Posterior vena cava (tissue), 2 donors: ENCODE data around the gene NKD1. TPM values are rescaled to one million over a fixed set of nuclear protein-coding genes. Genes with fewer than 3 reads are reported as not detected.
"Not testable (repeated sequence)": the region's sequence is repeated elsewhere in the genome, so short reads cannot be mapped to it uniquely, and the experiment has no call there.

ENCODE experiments used
- DNase-seq: peaks from one replicate; pipeline ENCODE4 v3.0.0-alpha.2; 2020; ENCODE audit warnings: low spot score
- intact Hi-C, 2 donors: fragments of 100-400 bp; cut with DNase I; formaldehyde crosslinking; loops; one replicate each; pipeline versions ENCODE4 v1.14.1 to v1.14.2; 2022 to 2023
- total RNA-seq, 2 donors: library from RNA; stranded (reverse); fragmentation: NEBNext Ultra II Directional; extraction: Animal tissue kit (Norgen Biotek cat#: 25700); gene quantifications; one replicate each; pipeline ENCODE4 v1.2.1, GENCODE V29; 2021
- donor health status: DM: yes; HTN: yes; CAD: no.
- donor health status: DM: yes; HTN: yes; CAD: no.

Gene NKD1
- total RNA-seq, 2 donors from 2014 or later: 25.7 to 67.6 TPM

DNA sequence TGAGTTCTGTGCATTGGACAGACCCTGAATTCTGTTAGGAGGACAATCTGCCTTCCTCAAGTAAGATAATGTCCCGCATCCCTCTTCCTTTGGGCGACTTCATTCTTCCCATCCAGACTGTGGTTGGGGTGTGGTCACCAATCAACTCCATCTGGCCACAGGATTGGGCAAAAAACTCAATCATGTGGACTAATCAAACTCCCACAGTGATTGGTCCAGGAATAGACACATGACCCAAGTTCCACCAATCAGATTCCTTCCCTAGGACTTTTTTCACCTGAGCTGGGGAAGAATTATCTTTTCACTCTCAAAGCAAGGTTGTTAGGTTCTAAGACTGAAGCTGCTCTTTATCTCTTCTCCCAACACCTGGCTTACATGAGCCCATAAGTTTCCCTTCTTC lies 13.2 kb upstream of the NKD1 start:
- DNase-seq: no peak
- intact Hi-C loops: no loop called here

DNA sequence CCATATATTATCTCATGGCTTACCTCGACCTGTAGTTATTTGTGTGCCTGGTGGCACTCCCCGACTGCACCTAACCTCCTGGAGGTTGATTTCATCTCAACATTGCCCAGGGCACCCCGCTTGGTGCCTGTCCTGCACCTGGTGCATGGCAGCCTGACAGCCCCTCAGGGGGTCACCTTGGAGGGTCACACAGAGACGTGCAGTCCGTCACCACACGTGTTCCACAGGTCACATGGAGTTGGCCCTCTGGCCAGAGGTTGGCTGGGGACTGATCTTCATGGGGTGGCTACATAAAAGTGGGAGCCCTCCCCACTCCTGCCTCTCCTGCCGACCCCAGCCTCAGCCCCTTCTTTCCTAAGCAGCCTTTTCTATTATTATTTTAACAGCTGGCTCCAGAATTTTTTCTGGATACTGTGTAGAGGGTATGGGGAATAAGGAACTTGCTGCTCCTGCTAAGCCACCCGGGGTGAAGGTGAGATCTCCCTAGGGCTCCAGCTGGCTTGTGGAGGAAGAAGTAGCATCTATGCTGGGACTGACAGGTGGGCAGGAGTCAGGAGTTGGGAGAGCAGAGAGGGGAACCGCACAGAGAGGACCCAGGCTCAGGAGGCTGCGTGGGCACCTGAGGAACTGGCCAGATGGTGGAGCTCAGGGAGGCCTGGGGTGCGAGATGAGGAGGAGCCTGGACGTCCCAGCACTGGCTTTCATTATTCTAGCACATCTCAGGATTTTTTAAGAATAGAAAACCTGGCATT lies 12.5 kb upstream of the NKD1 start:
- no peak for DNase-seq
- intact Hi-C loops: no loop called here

DNA sequence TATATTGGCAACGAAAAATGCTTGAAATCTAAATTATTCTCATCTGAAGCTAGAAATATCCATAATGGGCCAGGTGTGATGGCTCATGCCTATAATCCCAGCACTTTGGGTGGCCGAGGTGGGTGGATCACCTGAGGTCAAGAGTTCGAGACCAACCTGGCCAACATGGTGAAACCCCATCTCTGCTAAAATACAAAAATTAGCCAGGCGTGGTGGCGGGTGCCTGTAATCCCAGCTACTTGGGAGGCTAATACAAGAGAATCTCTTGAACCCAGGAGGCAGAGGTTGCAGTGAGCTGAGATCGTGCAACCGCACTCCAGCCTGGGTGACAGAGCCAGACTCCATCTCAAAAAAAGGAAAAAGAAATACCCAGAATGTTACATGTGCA lies 11.9 kb upstream of the NKD1 start:
- DNase-seq, intact Hi-C loops: not testable (repeated sequence)

DNA sequence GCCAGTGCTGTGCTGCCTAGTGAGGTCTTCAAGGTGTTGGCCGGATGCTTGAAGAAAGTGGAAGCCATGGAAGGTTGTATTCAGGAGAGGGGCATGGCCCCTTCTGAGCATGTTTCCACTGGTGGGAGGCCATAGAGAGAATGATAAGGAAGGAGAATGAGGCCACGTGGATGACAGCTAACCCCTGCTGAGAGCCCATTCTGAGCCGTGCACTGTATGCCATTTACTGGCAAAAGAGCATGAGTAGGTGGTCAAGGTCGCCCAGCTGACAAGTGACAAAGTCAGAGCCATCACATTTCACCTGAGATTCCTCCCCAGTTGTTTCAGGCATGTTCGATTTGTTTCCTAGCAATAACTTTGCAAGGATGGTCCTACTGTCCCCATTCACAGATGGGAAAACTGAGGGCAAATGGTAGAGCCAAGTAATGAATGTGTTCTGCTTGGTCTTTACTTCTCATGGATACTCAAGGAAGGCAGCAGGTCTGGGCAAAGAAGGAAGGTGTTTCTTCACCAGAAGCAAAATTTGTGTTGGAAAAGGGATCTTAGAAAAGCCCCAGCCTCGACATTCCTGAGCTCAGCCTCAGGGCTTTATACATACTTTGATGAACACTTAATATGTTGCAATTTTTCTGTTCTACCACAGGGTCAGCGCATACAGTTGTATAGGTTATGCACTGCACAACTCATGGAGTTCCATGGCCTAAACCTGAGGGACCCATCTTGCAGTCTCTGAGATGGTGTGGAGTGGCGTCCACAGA lies 10.5 kb upstream of the NKD1 start:
- intact Hi-C loops: no loop called here
- no peak for DNase-seq

DNA sequence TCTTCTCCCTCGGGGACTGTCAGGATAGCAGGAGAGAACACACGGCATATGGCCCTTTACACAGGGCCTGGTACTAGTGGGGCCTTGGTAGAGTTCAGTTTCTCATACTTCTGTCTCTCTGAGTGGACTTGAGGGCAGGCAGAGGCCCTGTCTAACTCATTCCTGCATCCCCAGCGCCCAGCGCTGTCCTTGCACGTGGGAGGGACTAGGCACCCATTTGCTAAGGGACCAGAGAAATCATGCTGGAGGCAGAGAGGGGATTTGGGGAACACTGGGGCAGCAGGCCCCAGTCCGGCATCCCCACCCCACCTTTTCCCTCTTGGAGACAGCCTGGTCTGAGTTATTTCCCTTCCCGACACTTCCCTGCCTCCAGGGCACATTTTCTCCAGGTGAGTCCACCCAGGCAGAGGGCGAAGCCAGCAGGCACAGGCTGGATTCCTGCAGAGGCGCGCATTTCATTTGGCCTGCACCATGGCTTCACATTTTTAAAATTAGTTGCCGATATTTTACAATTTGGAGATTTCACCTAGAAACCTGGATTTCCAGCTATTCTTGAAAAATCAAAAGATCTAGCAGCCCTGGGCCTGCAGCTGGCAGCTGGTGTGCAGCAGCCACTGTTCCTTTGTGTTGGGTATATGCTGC lies 9.7 kb upstream of the NKD1 start:
- intact Hi-C loops: no loop called here
- DNase-seq: no peak

DNA sequence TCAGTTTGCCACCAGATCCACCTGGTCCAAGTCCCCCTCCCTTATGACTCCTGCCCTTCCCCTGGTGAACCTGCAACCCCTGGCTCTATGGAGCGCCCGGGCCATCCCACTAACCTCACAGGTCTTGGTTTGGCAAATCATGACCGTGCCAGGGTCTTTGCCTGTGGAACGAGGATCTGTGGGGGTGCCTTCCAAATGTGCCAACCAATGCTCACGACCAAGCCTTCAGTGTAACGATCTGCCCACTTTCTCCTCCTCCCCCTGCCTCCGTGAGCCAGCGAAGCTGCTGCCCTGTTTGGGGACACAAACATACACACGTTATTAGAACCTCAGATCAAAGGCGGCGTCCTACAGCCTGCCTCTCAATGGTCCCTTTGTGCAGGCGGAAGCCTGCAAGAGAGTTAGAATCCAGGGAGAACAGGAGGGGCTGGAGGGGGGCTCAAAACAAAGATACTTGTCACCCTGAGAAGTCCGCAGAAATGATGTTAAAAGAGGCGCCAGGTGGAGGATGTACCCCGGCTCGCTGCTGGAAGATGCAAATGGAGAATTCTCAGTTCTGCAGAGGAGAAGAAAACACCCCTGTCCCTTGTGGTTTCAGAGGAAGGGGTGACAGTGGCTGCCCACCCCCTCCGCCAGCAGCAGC lies 9.0 kb upstream of the NKD1 start:
- intact Hi-C loops: no loop called here
- DNase-seq: no peak

DNA sequence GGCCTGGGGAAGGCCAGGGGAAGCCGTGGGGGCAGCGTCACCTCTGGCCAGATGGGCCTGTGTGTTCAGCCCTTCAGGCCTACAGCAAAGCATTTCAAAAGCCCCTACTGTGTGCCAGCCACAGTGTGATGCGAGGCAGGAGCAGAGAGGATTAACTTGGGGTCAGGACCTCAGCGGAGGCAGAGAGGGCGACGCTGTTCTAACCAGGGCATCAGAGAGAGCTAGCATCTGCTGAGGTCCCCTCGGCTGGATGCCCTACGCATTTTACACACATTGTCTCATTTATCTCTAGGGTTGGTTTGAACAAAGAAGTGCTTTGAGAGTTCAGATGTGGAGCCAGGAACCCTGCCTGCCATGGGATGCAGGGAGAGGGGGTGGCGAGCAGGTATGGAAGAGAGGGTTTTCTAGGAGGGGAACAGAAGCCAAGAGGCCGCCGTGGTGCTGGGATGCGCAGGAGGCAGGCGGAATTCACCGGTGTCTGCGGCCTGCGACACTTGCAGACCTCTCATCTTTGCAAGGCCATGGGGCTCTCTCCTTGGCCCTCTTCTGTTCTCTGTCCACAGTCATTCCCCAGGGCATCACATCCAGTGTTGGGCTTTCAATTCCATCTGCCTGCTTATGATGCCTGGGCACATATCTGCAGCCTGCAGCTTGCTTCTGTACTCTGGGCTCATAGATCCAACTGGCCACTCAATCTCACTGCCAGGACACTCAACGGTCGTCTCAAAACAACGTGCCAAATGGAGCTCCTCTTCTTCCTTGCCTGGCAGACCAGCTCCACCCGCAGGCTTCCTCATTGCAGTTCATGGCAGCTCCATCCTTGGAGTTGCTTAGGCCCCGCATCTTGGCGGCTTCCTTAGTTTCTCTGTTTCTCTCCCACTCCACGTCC lies 8.1 kb upstream of the NKD1 start:
- intact Hi-C loops: no loop called here
- no peak for DNase-seq

DNA sequence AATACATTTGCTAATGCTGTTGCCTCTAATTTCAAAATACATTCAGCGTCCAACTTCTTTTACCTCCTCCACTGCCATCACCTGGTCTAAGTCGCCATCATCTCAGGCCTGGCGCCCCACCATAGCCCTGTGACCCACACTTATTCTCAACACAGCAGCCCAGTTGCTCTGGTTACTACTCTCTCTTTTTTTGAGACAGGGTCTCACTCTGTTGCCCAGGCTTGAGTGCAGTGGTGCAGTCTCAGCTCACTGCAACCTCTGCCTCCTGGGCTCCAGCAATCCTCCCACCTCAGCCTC lies 7.5 kb upstream of the NKD1 start:
- intact Hi-C loops: no loop called here
- no peak for DNase-seq

DNA sequence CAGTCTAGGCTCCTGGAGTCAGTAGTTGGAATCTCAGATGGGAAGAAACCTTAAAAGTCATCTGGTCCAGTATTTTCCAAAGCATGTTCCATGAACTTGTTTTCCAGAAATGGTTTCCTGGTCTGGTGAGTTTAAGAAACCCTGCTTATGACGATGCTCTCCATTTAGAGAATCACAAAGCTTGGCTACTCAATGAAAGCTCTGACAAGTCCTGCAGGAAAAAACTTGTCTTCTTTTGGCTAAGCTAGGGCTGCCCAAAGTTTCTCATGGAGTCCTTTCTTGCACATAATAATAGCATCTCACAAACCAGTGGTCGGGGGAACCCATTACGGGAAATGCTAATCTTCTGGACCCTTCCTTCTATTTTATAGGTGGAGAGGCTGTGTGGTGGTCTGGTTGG lies 5.5 kb upstream of the NKD1 start:
- intact Hi-C loops: no loop called here
- DNase-seq: no peak

DNA sequence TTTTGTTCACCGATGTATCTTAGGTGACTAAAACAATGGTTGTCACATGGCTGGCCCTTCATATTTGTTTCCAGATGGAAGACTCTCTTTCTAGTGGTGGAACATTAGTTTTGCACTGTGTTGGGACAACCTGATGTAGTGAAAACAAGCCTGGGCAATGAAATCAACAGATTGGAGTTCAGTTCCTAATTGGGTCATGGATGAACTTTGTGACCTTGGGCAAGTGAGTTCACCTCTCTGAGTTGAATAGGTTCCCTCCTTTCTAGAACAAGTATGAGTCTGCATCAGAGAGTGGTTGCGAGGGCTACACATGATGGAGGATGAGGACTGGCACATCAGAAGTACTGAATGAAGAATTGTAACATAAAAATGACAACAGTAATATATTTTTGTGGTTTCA lies 2.1 kb upstream of the NKD1 start:
- intact Hi-C loops: no loop called here
- no peak for DNase-seq

DNA sequence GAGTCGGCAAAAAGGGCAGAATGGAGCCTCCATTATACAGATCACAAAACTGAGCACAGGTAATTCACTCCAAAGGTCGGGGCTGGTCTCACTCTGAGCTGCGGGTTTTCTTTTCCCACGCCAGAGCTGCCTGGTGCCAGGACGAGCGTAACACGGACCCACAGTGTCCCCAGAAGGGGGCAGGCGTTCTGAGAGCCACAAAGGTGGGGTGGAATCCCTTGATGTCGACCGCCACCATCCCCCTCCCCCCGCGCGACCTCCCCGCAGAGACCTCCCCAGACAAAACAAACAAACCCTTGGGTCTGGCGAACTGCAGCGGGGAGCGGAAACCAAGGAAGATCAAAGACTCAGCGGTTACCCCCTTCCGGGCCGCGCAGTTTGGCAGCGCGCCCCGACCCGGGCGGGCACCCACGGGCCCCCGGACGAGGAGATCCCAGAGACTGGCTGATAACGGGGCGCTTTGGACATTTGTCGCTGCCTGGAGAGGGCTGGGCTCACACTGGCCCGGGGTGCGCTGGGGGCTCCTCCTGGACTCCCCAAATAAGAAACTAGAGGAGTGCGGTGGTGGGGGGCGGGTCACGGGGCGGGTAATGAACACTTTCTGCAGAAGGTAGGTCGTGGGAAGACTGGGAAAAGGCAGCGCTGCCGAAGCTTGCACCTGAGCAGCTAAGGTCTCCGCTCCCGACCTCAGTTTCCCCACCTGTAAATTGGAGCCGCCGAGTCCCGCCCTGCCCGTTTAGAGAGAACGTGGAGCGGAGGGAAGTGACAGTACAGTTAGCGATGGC lies 664 bp upstream of the NKD1 start:
- intact Hi-C loops: no loop called here
- DNase-seq: no peak

DNA sequence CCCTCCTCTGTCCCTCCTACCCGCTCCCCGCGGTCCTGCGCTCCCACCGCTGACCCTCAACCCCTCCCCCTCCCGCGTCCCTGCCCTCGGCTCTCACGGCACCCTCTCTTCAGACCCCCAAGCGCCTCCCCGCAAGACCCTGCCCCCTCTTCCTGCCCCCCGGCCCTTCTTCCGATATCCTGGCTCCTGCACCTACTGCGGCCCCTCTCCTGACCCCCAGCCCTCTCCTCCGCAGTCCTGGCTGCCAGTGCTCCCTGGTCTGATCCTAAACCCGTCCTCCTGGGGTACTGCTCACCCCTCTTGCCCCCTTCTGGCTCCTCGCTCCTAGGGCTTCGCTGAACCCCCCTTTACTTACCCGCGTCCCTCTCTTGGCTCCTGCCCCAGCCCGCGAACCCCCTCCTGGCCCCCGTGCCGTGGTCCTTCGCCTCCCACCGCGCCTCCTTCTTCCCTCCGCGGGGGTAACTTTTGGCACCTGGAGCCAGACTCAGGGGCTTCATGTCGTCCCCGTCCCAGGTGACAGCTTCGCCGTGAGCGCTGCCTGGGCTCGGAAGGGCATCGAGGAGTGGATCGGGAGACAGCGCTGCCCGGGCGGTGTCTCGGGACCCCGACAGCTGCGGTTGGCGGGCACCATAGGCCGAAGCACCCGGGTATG lies 839 bp downstream of the NKD1 start:
- DNase-seq: peak; percentile 84
- intact Hi-C loops: no loop called here

DNA sequence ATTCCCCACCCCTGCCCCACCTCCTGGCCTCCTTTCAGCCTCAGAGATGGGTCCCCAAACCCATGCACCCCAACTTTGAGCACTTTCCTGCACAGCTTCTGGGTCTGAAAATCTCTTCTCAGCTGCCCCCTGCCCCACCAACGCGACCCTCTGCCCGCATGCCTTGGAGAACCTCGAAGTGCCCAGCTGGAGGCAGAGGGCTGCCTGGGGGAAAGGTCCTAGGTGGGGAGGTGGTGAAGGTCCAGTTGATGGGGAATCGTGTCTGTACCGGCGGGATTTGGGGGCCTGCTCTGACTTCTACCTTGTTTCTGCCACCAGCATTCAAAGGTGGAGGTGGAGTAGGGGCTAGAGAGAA lies 1.3 kb downstream of the NKD1 start:
- DNase-seq: no peak
- intact Hi-C loops: no loop called here

DNA sequence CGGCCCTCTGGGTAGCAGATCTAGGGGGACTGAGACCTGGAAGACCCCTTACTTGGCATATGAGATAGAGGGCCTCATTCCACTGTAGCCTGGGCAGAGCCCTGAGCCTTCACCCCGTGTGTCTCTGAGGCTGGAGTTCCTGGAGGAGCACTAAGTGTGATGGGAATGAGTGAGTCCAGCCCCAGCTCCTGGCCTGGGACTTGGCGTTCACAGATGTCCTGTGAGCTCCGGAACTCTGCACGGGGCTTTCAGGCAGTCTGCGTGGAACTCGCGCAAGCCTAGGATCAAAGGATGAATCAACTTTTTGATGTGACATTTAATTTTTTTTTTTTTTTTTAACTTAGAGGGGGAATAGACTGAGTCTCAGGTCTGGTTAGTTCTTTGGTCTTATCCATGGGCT lies 1.8 kb downstream of the NKD1 start:
- DNase-seq: no peak
- intact Hi-C loops: no loop called here

DNA sequence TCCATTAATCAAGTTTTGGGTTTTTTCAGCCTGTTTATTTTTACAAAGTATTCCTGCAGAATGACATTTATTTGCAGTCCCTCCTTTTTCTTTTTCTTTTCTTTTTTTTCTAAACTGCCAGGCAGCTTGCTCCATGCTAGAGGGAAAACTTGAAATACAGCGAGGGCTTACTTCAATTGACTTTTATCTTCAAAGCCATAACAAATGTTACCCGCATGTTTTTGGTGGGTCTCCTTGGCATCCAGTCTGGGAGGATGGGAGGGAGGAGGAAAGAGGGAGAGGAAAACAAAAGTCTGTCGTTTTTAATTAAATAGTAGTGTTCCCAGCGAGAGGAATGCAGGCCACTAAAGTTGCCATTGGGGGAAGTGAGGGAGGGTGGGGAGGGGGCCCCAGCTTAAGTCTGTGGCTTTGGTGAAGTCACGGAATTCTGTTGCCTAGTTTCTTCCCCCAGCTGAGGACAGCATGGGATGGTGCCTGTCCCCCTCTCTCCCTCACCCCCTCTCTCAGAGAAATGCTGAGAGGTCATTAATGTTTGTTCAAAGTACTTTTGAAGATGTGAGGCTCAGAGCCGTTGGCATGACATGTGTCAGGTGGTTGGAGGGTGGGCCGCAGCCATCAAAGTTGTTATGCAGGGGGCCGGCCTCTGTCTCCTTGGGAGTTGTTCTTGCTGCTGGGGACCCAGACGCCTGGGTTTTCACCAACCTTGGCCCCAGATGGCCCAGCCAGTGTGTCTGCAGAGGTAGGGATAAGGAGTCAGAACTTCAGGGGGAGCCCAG lies 2.9 kb downstream of the NKD1 start:
- intact Hi-C loops: no loop called here
- DNase-seq: no peak

DNA sequence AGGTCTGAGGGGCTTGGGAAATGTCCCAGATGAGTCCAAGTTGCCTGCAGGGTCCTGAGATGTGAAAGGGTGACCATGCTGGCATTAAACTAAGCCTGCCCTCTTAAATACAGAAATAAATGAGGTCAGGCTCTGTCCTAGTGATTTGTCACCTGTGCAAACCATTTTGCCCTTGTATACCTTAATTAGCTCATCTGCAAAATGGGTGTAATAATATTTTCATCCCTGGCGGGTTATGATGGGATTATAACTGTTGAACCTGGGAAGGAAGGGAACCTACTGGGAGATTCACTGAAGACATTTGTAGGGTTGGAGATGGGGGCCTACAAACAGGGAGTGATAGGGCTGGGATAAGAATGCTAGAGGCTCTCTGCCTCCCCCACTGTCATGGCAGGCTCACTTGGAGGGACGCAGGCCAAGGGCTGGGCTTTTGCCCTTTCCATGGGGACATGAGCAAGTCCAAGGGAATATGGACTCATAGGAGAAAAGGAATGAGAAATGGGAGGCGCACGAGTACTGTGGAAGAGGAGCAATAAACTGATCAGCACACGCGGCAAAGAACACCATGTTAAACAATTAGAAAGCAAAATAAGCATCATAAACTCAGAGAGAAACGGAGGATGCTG lies 4.4 kb downstream of the NKD1 start:
- DNase-seq: peak; percentile 62
- intact Hi-C loops: no loop called here

DNA sequence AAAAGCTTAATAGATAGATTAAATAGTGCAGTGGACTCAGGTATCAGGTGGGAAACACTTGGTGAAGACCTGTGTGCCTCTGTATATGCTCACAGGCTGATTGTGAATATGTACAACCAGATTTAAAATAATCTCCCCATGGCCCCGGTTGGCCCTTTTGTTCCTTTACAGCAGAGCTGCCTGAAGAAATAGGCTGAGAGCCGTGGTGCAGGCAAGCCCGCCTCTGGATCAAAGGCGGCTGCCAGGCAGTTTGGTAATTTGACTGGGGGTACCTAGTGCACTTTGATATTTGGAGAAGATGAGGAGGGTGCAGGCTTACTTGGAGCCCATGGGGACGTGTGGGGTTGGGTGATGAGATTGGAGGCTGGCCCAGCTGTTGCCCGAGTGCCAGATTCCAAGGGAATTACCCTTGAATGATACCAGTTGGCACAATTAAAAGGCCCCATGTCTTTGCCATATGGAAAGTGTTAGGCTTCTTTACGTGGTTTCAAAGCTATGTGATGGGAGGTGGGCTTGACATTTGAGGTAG lies 5.0 kb downstream of the NKD1 start:
- intact Hi-C loops: no loop called here
- peak; percentile 58 for DNase-seq
